ENCODE results near the gene TBCB.

DNA sequence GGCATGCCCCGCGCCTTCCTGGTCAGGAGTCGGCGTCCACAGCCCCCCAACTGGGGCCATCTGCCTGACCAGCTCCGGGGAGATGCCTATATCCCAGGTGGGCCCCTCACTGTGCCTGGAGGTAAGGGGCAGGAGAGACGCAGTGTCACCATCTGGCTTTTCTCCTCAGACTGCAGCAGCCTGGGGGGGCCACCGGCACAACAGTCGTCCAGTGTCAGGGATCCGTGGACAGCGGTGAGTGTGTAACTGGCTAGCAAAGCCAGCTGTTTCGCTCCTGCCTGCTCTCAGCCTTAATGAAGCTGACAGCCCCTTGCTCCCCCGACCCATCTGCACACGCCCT is 4.1 kb upstream of the TBCB start:
- no peak for TF ChIP-seq POLR2A (IDR thresholded peaks at IDR 0.05)
- TF ChIP-seq, protein P1, sequence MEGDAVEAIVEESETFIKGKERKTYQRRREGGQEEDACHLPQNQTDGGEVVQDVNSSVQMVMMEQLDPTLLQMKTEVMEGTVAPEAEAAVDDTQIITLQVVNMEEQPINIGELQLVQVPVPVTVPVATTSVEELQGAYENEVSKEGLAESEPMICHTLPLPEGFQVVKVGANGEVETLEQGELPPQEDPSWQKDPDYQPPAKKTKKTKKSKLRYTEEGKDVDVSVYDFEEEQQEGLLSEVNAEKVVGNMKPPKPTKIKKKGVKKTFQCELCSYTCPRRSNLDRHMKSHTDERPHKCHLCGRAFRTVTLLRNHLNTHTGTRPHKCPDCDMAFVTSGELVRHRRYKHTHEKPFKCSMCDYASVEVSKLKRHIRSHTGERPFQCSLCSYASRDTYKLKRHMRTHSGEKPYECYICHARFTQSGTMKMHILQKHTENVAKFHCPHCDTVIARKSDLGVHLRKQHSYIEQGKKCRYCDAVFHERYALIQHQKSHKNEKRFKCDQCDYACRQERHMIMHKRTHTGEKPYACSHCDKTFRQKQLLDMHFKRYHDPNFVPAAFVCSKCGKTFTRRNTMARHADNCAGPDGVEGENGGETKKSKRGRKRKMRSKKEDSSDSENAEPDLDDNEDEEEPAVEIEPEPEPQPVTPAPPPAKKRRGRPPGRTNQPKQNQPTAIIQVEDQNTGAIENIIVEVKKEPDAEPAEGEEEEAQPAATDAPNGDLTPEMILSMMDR (IDR thresholded peaks at IDR 0.05), result no peak

Data from uterus (tissue), 2 donors.